ENCODE data around the gene AFF3.
"Not testable (repeated sequence)": the region's sequence is repeated elsewhere in the genome, so short reads cannot be mapped to it uniquely, and the experiment has no call there.

The AFF3 gene

GRCh38 chr2:100142393-100142792 is at the start of gene AFF3:
Gene AFF3, minus strand, starts transcription at chr2:100142590. Its CDS starts 38,136 bp downstream, at chr2:100104454.
- no peak for DNase-seq

GRCh38 chr2:100189387-100189786 is 47.0 kb upstream of the AFF3 start:
- no peak for DNase-seq

GRCh38 chr2:100188326-100188725 is 45.9 kb upstream of the AFF3 start:
- no peak for DNase-seq

- no peak for DNase-seq
These were observed 43.7 kb upstream of the AFF3 start for GRCh38 chr2:100186126-100186525.

- DNase-seq, result no peak
These were observed 43.1 kb upstream of the AFF3 start for GRCh38 chr2:100185516-100185915.

- no peak for DNase-seq
These were observed 42.7 kb upstream of the AFF3 start for GRCh38 chr2:100185105-100185504.

GRCh38 chr2:100184055-100184737 is 41.8 kb upstream of the AFF3 start:
- no peak for DNase-seq

GRCh38 chr2:100182494-100183361 is 40.3 kb upstream of the AFF3 start:
- no peak for DNase-seq

- DNase-seq, result no peak
These were observed 38.1 kb upstream of the AFF3 start for GRCh38 chr2:100180503-100180902.

- no peak for DNase-seq
These were observed 37.4 kb upstream of the AFF3 start for GRCh38 chr2:100179806-100180205.

- DNase-seq, result no peak
These were observed 36.5 kb upstream of the AFF3 start for GRCh38 chr2:100178864-100179263.

GRCh38 chr2:100178085-100178788 is 35.8 kb upstream of the AFF3 start:
- DNase-seq, result no peak

GRCh38 chr2:100176925-100177324 is 34.5 kb upstream of the AFF3 start:
- DNase-seq, result no peak

GRCh38 chr2:100174026-100174431 is 31.6 kb upstream of the AFF3 start:
- no peak for DNase-seq

- no peak for DNase-seq
These were observed 24.3 kb upstream of the AFF3 start for GRCh38 chr2:100166701-100167100.

- no peak for DNase-seq
These were observed 21.2 kb upstream of the AFF3 start for GRCh38 chr2:100163605-100164004.

GRCh38 chr2:100161945-100162620 is 19.7 kb upstream of the AFF3 start:
- no peak for DNase-seq

- DNase-seq, result no peak
These were observed 18.0 kb upstream of the AFF3 start for GRCh38 chr2:100160396-100160795.

- not testable (repeated sequence) for DNase-seq
These were observed 9.4 kb upstream of the AFF3 start for GRCh38 chr2:100151832-100152231.

GRCh38 chr2:100151310-100151709 is 8.9 kb upstream of the AFF3 start:
- DNase-seq, result no peak

- DNase-seq, result no peak
These were observed 6.5 kb upstream of the AFF3 start for GRCh38 chr2:100148883-100149282.

- DNase-seq, result no peak
These were observed 4.2 kb upstream of the AFF3 start for GRCh38 chr2:100146657-100146960.
